Measurements from ENCODE around the gene MSX2. TPM values are rescaled to one million over a fixed set of nuclear protein-coding genes. Genes with fewer than 3 reads are reported as not detected.

The MSX2 gene
- total RNA-seq, 2 donors from 2014 or later, result 0.88 to 1.1 TPM

DNA sequence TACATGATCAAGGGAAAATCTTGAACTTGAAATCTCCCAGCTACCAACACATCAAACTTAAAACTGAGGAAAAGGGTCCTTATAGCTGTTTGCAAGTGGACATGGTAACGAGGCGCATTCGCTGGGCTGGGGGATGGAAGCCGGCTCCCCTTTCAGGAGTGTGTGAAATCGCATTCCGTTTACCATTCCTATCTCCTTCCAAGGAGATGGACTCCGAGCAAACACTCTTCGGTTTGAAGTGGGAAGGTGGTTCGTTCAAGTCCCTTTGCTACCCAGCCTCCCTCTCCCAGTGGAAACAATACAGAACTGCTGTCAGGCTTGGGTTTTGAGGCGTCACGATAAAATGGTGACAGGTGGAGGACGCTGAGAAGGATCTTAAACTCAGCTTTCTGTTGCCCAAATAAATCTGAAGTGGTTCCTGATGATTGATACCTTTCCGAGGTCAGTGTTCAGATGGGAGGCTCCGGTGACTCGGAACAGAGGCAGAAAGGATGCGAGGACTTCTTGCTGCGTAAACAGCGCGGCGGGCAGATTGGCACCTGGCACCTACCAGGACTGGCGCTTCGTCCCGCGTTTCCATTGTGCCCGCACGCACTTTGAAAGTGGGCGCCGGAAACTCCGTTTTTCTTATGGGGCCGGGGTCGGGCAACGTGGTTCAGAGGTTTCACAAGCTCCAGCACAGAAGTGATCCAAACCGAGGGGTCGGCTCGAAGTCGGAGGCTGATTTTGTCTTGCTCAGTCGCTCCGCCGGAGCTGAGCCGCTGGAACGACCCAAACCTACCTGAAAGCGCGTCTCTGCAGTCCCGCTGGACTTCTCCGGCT lies 7.0 kb downstream of the MSX2 start:
- intact Hi-C loops (cut with DNase I), result no loop called here
- no peak for DNase-seq (ENCODE audit: low spot score)

DNA sequence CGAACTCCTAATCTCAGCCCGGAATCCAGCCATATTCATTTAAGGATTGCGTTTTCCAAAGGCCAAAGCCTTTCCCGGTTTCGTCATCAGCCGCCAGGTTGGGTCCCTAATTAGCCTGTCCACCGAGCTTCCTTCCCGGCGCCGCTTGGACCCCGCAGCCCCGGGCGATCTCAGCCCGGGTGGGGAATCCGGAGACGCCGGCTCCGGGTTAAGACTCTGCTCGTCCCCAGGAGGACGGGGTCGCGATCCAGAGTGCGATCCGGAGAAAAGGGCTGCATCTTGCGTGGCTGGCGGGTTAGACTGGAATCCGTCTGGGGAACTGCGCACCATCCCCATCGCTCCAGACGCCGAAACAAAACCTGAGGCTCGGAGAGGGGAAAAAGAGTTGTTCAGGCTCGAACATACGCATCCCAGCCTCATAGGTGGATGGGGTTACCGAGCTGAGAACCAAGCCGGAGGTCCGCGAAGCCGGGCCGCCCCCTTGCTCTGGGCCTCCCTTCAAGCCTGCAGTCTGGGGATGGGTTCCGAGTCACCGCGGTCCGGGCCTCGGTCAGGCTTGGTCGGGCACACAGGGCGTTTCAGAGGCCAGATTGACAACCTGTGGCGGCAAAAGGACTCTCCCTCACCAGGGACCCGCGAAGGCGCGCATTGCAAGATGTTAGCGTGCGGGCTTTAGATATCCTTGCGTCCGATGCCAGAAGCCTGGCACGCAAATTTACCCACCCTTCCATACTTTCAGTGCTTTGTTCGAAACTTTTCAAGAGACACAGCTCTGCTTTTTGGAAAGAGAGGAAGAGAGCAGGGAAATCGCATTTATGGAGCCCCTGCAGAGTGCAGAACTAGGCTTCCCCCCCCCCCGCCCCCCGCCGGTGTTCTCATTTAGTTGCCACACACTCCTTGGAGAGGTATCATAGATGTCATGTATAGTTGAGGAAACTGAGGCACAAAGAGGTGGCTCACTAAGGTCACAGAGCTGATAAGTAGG lies 7.9 kb downstream of the MSX2 start:
- no peak for DNase-seq (ENCODE audit: low spot score)
- intact Hi-C loops (cut with DNase I), result no loop called here

DNA sequence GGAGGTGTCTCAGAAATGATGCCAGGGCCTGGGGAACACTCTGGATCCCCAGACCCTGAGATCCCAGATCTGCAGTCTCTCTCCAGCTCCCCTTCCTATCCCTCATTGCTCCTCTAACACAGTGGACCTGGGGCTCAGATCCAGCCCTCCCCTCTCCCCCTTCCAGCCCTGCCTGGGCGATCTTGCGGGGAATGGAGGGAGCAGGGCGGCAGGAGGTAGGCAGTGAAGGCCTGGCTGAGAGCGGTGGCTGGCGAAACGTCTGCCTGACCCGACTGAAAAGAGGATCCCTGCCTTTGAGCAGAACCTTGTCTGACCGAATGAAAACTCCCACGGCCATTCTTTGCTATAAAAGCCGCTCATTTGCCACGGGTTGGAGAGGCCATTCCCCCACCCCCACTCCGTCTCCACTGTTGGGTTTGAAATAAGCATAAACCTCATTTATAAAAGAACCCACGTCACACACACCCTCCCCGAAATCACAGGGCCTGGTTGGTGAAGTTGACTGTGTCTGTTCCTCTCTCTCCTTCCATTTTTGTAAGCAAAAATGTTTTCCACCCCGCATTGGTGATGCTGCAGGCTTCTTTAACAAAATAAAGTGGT lies 8.8 kb downstream of the MSX2 start:
- intact Hi-C loops (cut with DNase I), result no loop called here
- no peak for DNase-seq (ENCODE audit: low spot score)

DNA sequence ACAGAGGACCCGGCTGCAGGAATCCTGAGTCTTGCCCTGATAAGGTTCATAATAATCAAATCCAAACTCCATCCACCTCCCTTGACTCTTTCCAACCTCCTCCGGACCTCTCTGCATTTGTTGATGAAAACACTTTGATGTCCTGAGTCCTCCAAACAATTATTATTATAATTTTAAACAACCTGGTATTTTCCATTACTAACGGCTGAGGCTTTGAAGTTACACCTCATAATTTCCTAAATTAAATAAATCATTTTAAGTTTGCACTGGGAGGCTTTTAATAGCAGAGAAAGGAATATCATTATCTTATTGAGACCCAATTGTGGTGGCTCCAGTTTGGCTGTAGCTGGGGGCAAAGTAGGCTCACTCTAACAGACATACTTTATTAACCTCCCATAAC lies 9.5 kb downstream of the MSX2 start:
- DNase-seq (ENCODE audit: low spot score), result no peak
- intact Hi-C loops (cut with DNase I), result no loop called here

DNA sequence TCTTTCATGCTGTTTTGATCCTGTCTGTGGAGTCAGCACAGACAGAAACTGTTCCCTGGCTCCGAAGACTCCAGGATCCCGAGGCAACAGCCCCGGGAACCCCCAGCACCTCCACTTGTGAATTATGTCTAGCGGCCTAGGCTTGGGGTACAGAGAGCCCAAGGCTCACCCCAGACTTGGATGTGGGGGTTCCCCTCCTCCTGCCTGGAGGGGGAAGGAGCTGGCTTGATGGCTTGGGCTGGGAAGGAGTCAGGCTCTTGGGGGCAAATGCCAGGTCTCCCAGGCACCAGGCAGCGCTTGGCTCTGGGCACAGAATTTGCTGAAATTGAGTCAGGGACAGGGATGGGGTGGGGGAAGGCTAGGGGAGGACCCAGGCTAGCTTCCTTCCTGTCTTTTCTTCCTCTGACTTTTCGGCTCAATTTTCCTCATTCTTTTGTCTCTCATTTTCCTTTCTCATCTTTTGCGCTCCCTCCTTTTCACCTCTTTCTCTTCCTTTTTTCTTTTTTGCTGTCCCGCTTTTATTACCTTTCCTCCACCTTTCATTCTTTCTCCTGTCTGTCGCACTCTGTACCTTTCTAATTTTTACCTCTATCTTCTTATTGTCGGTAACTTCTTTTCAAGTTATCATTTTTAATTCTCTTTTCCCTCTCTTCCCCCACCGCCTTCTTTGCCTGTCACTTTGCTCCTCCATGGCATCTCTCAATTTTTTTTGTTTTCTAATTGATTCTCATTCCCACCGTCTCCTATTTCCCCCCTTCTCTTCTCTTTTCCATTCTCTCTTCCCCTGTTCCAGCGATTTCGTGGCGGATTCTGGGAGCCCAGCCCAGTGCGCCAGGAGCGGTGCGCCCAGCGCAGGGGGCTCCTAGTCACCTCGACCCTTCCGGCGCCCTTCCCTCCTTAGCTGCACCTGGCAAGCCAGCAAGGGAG lies 10.5 kb downstream of the MSX2 start:
- no peak for DNase-seq (ENCODE audit: low spot score)
- intact Hi-C loops (cut with DNase I), result no loop called here

DNA sequence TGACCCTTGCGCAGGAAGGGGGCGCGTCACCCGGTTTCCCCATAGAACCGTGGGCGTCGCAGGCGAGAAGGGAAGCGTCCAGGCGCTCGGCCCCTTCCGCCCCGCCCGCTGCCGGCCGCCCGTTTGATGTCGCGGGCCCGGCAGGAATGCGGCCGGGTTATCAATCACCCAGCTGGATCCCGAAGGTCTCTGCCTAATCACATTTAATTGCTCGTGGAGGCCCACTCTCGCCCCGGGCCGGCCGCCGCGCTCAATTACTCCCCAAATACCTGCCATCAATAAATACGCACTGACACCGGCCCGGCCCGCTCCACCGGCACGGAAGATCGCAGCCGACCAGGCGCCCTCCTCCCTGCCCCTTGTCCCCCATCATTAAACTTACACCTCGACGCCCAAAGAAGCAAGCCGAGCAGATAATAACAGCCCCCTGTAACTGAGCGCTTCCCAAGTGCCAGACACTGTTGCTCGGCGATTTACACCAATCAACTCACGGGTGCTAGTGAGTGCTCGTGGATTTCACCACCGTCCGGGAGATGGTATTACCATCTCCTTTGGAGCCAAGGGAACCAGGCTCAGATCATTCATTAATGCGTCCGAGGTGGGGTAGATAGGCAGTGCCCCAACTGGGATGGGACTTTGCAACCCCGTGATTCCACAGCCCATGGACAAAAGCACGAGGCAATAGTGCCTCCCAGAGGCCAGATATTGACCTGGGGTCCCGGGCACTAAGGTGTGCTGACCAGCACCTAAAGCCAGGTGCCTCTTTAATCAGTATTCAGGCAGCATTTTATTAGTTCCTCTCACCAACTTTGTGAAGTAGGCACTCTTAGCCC lies 11.3 kb downstream of the MSX2 start:
- intact Hi-C loops (cut with DNase I), result no loop called here
- no peak for DNase-seq (ENCODE audit: low spot score)

DNA sequence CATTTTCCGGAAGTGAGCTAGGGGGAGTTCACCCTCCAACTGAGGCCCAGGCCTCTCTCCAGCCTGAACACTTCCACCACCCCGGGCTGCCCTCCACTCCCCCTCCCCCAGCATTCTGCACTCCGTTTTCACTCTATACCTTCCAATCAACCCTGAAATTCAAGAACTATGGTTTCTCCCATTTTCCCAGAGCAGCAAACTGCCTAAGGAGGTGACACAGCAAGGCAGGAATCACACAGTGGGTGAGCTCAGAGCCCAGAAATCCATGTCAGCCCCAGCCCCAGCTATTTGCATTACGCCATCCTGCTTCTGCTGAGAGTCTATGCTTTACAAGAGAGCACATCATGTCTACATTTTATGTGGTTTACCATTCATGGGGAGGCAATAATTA lies 11.9 kb downstream of the MSX2 start:
- intact Hi-C loops (cut with DNase I), result no loop called here
- DNase-seq (ENCODE audit: low spot score), result no peak

DNA sequence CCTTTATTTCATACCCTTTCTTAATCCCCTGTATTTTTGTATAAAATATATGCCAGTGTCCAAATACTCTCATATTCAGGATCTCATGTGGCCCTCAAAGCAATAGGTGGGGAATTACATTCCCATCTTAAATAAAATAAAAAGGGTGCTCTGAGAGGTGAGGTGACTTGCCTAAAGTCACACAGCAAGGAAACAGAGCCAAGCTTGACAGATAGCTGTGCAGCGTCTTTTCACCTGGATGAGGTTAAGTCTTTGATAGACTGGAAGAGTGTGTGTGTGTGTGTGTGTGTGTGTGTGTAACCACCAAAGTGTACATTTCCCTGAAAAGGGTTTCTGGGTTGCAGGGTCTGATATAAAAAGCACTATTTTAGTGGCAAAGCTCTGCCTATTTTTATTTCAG lies 12.4 kb downstream of the MSX2 start:
- intact Hi-C loops (cut with DNase I), result no loop called here
- DNase-seq (ENCODE audit: low spot score), result no peak

DNA sequence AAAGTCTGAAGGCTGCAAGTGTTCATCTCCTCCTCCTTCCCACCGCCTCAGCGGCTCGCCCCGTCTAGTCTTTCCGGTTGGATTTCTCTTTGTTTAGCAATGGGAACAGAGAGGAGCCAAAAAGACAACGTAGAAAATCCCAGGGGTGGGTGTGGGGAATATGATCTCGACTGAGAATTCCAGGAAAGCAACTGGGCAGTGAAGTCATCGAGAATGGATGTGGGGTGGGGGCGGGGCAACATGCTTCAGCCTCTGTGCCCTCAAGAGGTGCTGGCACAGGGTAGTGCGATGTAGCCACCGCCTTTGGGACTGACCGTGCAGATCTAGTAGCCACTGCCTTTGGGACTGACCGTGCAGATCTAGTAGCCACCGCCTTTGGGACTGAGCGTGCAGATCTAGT lies 12.9 kb downstream of the MSX2 start:
- DNase-seq (ENCODE audit: low spot score), result no peak
- intact Hi-C loops (cut with DNase I), result no loop called here

DNA sequence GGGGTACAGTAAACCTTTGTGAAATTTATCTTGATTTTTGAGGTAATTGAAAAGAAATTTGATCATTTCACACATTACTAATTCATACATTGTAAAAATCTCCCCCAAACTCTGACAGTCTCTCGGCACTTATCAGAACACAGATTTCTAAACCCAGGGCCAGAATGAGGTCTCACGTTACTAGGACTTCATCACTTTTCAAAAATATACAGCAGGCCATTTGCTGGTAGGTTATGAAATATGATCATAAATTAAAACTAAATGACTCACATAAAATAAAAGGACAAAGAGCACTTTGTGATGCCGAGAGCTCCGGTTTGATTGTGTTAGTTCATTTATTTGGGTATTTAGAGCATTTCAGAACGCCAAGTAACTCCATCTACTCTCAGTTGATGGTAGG lies 17.0 kb downstream of the MSX2 start:
- intact Hi-C loops (cut with DNase I), result no loop called here
- no peak for DNase-seq (ENCODE audit: low spot score)

DNA sequence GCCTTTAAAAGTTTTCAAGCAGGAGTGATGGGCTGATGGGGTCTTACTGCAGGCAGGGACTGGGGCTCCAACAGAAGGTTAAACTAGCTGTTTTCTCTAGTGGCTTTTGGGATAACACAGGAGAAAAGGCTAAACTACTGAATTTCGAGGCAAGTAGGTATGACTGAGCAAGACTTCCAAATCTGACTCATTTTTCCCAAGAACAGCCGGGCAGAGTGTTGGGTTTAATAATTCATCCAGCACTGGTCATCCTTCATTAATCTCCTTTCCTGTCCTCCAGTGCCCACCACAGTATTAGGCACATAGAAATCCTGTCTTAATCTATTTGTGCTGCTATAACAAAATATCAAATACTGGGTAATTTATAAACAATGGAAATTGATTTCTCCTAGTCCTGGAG lies 20.5 kb downstream of the MSX2 start:
- DNase-seq (ENCODE audit: low spot score), result no peak
- intact Hi-C loops (cut with DNase I), result no loop called here

DNA sequence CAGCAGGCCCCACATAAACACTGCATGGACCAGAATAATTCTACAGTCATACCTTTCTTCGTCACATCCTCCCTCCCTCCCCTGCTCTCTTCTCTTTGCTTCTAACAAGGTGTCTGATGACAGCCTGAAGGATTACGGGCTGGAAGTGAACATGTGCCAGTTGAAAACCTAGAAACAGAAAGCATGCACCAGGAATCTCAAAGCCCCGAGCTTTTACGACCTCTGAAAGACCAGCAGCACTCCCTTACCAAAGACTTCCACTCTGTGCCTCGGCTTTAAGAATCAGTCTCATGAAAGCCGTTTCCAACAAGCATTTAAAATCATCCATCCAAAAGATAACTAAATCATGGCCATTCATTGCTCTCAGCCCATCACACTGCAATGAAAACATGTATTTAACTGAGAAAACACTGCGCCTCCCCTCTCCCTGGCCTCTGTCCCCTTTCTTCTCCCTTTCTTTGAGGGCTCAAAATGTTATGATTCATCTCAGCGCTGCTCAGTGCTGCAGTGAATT lies 21.3 kb downstream of the MSX2 start:
- no peak for DNase-seq (ENCODE audit: low spot score)
- intact Hi-C loops (cut with DNase I), result no loop called here

DNA sequence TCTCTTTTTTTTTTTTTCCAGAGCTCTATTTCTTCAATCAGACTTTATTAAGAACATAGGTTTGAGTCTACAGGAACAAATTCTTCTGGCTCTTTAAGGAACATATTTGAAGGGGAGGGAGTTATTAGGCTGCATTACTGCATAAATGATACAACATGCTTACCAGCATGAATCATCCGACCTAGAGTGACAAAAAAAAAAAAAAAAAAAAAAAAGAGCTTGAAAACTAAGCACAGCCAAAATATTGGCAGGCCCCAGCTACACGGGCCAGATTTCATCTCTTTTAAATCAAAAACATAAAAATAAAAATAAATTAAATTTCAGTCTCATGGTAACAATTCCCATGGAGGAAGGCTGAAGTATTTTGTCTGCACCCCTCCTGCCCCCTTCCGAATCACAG lies 26.3 kb downstream of the MSX2 start:
- DNase-seq (ENCODE audit: low spot score), result no peak
- intact Hi-C loops (cut with DNase I), result no loop called here

DNA sequence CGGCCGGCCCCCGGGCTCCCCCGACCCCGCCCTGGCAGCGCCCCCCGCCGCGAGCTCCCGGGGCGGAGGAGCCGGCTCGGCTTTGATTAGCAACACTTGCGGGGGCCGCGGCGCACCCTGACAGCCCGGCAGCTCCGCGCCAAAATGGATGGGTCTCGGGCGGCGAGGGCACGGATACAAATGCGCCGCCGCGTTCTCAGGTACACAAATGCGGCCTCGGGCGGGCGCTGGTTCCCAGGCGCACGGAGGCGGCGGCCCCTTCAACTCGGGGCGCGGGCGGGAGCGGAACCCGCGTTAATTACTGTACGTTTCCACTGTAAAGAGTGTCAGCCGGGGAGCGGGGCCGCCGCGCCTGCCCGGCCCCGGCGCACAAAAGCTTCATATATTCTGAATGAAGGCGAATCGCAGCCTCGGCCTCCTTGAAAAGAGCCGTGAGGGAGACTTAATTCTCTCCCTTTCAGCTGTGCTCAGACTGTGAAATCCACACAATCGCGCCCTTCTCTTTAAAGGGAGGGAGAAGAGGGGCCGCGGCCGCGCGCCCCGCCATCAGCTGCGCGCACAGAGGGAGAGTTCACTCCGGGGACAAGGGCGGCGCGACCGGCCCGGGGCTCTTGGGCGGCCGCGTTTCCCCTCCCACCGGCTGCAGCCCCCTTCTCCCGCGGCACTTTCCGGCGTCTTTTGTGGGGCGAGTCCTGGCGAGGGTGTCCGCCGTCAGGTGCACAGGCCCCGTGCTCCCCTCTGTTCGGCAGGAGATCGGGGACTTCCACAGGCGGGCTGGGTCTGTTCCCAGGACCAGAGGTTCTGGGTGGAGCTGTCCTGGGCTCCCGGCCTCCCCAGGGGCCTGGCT lies 27.0 kb downstream of the MSX2 start:
- intact Hi-C loops (cut with DNase I), result no loop called here

DNA sequence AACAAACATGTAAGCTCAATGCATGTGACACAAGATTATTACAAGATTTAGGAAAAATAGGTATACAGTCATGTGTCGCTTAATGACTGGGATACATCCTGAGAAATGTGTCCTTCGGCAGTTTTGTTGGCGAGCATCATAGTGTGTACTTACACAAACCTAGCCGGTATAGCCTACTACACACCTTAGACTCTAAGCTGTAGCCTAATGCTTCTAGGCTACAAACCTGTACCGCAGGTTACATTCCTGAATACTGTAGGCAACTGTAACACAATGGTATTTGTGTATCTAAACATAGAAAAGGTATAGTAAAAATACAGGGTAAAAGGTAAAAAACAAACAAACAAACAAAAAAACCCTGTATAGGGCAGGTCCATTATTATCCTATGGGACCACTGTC lies 27.7 kb downstream of the MSX2 start:
- DNase-seq (ENCODE audit: low spot score), result no peak
- intact Hi-C loops (cut with DNase I), result no loop called here

More for the DNA sequence above, 27.0 kb downstream of the MSX2 start:
- no peak for DNase-seq (ENCODE audit: low spot score)

DNA sequence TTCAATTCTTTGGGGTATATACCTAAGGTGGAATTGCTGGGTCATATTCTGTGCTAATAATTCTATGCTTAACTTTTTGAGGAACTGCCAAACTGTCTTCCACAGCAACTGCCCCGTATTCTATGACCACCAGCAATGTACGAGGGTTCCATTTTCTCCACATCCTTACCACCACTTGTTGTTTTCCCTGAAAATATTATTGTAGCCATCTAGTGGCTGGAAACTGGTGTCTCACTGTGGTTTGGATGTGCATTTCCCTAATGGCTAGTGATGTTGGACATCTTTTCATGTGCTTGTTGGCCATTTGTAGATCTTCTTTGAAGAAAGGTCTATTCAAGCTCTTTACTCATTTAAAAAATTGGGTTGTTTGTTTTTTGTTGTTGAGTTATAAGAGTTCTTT lies 30.7 kb downstream of the MSX2 start:
- intact Hi-C loops (cut with DNase I), result no loop called here

DNA sequence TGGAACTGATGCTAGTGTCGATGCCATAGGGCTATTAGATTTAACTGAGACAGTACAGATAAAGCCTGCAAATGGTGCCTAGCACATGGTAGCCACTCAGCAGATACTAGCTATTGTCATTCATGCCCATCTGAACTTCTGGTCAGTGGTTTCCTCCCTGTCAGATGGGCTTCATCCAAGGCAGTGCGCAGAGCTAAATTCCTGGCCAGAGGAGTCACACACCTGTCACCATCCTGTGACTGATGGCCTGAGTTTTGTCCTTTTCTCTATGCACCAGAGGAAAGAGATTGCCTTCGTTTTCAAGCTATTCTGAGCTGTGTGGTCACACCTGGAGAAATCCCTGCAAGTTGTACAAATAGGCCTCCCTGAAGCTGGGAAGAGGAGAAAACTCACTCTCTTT lies 34.7 kb downstream of the MSX2 start:
- intact Hi-C loops (cut with DNase I), result no loop called here
- no peak for DNase-seq (ENCODE audit: low spot score)

More for the DNA sequence above, 30.7 kb downstream of the MSX2 start:
- no peak for DNase-seq (ENCODE audit: low spot score)

Data from posterior vena cava (tissue), 2 donors.